ENCODE data around the gene RAB41.
"Not testable (repeated sequence)": the region's sequence is repeated elsewhere in the genome, so short reads cannot be mapped to it uniquely, and the experiment has no call there.

- not testable (repeated sequence) for TF ChIP-seq CTCF (conservative IDR thresholded peaks at IDR 0.05 in 1 of 2, IDR thresholded peaks at IDR 0.05 in 1 of 2; ENCODE audit: low read depth in 1 of 2, low read length in 2 of 2); EZH2 (IDR thresholded peaks at IDR 0.05; ENCODE audit: low read length, missing control alignments)
Measured at GRCh38 chrX:70274029-70274428, 7.9 kb upstream of the RAB41 start.

Data from fibroblast of lung (primary cell).